ENCODE measurements around the gene GARIN5A. TPM values are rescaled to one million over a fixed set of nuclear protein-coding genes. Genes with fewer than 3 reads are reported as not detected.

GARIN5A gene
- total and polyA plus RNA-seq, 9 of the 15 experiments (the other 6 are each of a cell fraction or from before 2014, with no cell fraction given) = 0.10 to 0.82 (median 0.23) TPM; not detected in 2

GRCh38 chr19:50427997-50428425 is 48.6 kb downstream of the GARIN5A start:
- no peak overlapping the region for H3K4me3 ChIP-seq
- no peak overlapping the region for H3K9ac ChIP-seq (ENCODE audit: insufficient read depth in 1 of 2, low read depth in 2 of 2, low read length in 2 of 2)
- H3K4me2 ChIP-seq (ENCODE audit: insufficient read depth, low read length) = no peak overlapping the region
- no peak overlapping the region for H3K27ac ChIP-seq (ENCODE audit: extremely low read depth, low read depth, low read length)
- no peaks in the 10 kb centered on the region for H3K27me3 ChIP-seq (ENCODE audit: control insufficient read depth in 2 of 2, insufficient read depth in 2 of 2, low read length in 2 of 2)
- WGBS (ENCODE audit: insufficient coverage, low coverage, missing lambda C conversion rate) = 89% methylated on average over 16 of the region's 38 CpGs
- no peaks in the 10 kb centered on the region for H4K20me1 ChIP-seq (replicated peaks; ENCODE audit: control insufficient read depth, insufficient read depth, low read length)
- no peaks in the 10 kb centered on the region for H3K9me1 ChIP-seq (ENCODE audit: control insufficient read depth, insufficient read depth, low read length)
- no peaks in the 10 kb centered on the region for H3K9me3 ChIP-seq (replicated peaks; ENCODE audit: control insufficient read depth, insufficient read depth, low read depth, low read length)
- no TSS peak for BruUV-seq (replicated peaks)
- ChIA-PET CTCF (ENCODE audit: low intra/inter-chr PET ratio) (no interaction called here), POLR2A (interaction anchor here (0.6 to 1.0 kb wide), 2 partner anchors 15 to 23 kb away, joined by 5 to 6 read pairs; no protein-coding TSS in a partner anchor)
- no peaks in the 10 kb centered on the region for H3K36me3 ChIP-seq (ENCODE audit: control insufficient read depth, insufficient read depth, low read length)
- DNase-seq (ENCODE audit: extremely low read depth in 1 of 4, low spot score in 3 of 4) = no peak
- no peaks in the 10 kb centered on the region for H3K79me2 ChIP-seq (ENCODE audit: control insufficient read depth, insufficient read depth, low read length)
- intact Hi-C loops (cut with micrococcal nuclease) (no loop called here), in situ Hi-C loops (cut with MboI) (no loop called here)
- peaks cover 10 to 31% of the 10 kb centered on the region in 2 experiments; a peak in 4 of 5 replicates for H3K4me1 ChIP-seq (replicated peaks in 1 of 2; ENCODE audit: control insufficient read depth in 2 of 2, insufficient read depth in 2 of 2, low read length in 2 of 2)
- FAIRE-seq = no peak
- TF ChIP-seq ZC3H11A (IDR thresholded peaks at IDR 0.05; ENCODE audit: low read depth, low read length) (no peak), ZBTB33 (CRISPR knock-in tag; IDR thresholded peaks at IDR 0.05) (peak; percentile 95), ZNF407 (IDR thresholded peaks at IDR 0.05; ENCODE audit: low read depth) (no peak), PCBP1 (IDR thresholded peaks at IDR 0.05; ENCODE audit: low read depth, low read length, poor library complexity, severe bottlenecking) (no peak), BRCA1 (IDR thresholded peaks at IDR 0.05) (no peak), BRCA1 (CRISPR knock-in tag; IDR thresholded peaks at IDR 0.05) (no peak)
- no peak overlapping the region for H2AFZ ChIP-seq (ENCODE audit: low read depth, low read length)
- no peak for ATAC-seq
